Measurements from ENCODE around the gene MSH5. TPM values are rescaled to one million over a fixed set of nuclear protein-coding genes. Genes with fewer than 3 reads are reported as not detected.

Gene MSH5
- total and polyA plus RNA-seq, 2 of the 13 experiments (the other 11 are each of a cell fraction or from before 2014, with no cell fraction given) = 10.2 to 38.7 TPM

DNA sequence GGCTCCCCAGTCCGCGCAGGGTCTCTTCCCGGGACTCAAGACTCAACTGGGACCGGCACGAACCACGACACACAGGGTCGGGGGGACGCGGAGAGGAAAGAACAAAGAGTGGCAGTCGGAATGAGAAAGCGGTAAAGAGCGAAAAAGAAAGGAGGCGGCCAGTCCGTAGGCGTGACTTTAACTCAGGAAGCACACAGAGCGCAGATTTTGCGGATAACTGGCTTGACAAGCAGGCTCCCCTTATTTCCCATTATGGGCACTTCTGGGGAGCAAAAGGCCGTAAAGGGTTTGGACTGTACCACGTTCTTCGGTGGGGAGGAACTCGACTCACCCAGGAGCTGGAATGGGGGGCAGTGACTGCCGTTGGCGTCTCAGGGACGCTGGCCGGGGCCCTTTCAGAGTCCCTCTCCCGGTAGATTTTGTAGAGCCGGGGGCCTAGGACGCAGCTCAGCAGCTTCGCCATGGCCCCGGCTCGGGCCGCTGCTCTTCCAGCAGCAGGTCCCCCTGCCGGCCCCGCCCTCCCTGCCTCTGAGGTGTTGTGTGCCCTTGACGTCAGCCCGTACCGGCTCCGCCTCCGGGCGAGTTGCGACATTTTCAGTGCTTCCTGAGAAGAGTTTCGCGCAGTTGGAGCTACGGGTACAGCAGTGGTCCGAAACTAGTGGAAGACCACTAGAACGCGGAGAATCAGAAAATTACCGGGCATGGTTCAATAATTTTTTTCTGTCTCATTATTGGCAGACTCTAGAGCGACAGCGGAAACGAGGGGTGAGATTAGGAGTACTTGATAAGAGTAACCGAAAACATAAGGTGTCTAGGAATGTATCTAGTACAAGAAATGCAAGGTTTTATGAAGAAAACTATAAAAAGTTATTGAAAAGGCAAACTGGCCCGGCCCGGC lies 36.7 kb upstream of the MSH5 start, which contains the start of gene ABHD16A (continued):
- TF ChIP-seq ZNF138 (CRISPR knock-in tag; IDR thresholded peaks at IDR 0.05; ENCODE audit: low read depth) (no peak), ZNF777 (CRISPR knock-in tag; IDR thresholded peaks at IDR 0.05) (no peak), BRD4 (CRISPR knock-in tag; IDR thresholded peaks at IDR 0.05) (no peak), SMYD3 (CRISPR knock-in tag; IDR thresholded peaks at IDR 0.05) (peak; percentile 91; the same call in 1 of the 2 replicates), ZNF619 (CRISPR knock-in tag; IDR thresholded peaks at IDR 0.05) (no peak), ZNF615 (CRISPR knock-in tag; IDR thresholded peaks at IDR 0.05; ENCODE audit: borderline replicate concordance) (peak; percentile 86), ZSCAN9 (CRISPR knock-in tag; IDR thresholded peaks at IDR 0.05; ENCODE audit: borderline replicate concordance) (peak; percentile 81; the same call in 1 of the 2 replicates), PHF5A (CRISPR knock-in tag; IDR thresholded peaks at IDR 0.05; ENCODE audit: low read depth, unreplicated experiment) (peak; percentile 69), FOXP4 (CRISPR knock-in tag; IDR thresholded peaks at IDR 0.05) (peak; percentile 58), MED13 (CRISPR knock-in tag; IDR thresholded peaks at IDR 0.05) (no peak; the same call in none of the 2 replicates), SPEN (CRISPR knock-in tag; IDR thresholded peaks at IDR 0.05; ENCODE audit: low read depth) (peak; percentile 93), CCAR2 (optimal IDR thresholded peaks at IDR 0.05; ENCODE audit: low read depth, low read length) (no peak), SAFB2 (CRISPR knock-in tag; IDR thresholded peaks at IDR 0.05; ENCODE audit: borderline replicate concordance, low read depth) (no peak; the same call in 1 of the 2 replicates), FOXJ3 (CRISPR knock-in tag; IDR thresholded peaks at IDR 0.05; ENCODE audit: borderline replicate concordance) (no peak; the same call in 1 of the 2 replicates), FOXA3 (CRISPR knock-in tag; IDR thresholded peaks at IDR 0.05) (peak; percentile 70), RAD21 (CRISPR knock-in tag; IDR thresholded peaks at IDR 0.05) (no peak), U2AF2 (IDR thresholded peaks at IDR 0.05; ENCODE audit: low read depth, low read length) (no peak), ZNF629 (CRISPR knock-in tag; conservative IDR thresholded peaks at IDR 0.05) (peak; percentile 41), IKZF1 (IDR thresholded peaks at IDR 0.05) (no peak), XRCC5 (optimal IDR thresholded peaks at IDR 0.05; ENCODE audit: low read length) (peak; percentile 87), NONO (IDR thresholded peaks at IDR 0.05) (no peak), NONO (CRISPR knock-in tag; conservative IDR thresholded peaks at IDR 0.05) (peak; percentile 94)

Data from HepG2 (cell line).